ENCODE results near the gene TXLNG.
"Not testable (repeated sequence)": the region's sequence is repeated elsewhere in the genome, so short reads cannot be mapped to it uniquely, and the experiment has no call there.

TXLNG gene

GRCh38 chrX:16786139-16786790 is at the start of gene TXLNG:
Gene TXLNG (plus strand): TSS chrX:16786466. CDS start chrX:16786488, 22 bp downstream.
- H3K4me3 Mint-ChIP-seq: peak within 1 kb of the TSS; percentile 96
- peak; percentile 88 for DNase-seq
- peak; percentile 99 for ATAC-seq
- no peaks in the 10 kb centered on the region for H3K27me3 Mint-ChIP-seq
- H3K36me3 Mint-ChIP-seq (ENCODE audit: low read depth): peaks cover 14% of the 10 kb centered on the region
- no peaks in the 10 kb centered on the region for H3K9me3 Mint-ChIP-seq
- H3K4me1 Mint-ChIP-seq: peaks cover 17% of the 10 kb centered on the region
- H3K27ac Mint-ChIP-seq: peak within 1 kb of the TSS; percentile 91

GRCh38 chrX:16737024-16737423 is 49.2 kb upstream of the TXLNG start:
- H3K9me3 Mint-ChIP-seq: no peaks in the 10 kb centered on the region
- H3K36me3 Mint-ChIP-seq (ENCODE audit: low read depth): peaks cover 10% of the 10 kb centered on the region
- no peaks in the 10 kb centered on the region for H3K27me3 Mint-ChIP-seq
- DNase-seq: no peak
- ATAC-seq: no peak
- no peak overlapping the region for H3K4me3 Mint-ChIP-seq
- no peak overlapping the region for H3K27ac Mint-ChIP-seq
- H3K4me1 Mint-ChIP-seq: peaks cover 6% of the 10 kb centered on the region

- Mint-ChIP-seq H3K4me3 (no peak overlapping the region), H3K27me3 (no peaks in the 10 kb centered on the region), H3K9me3 (no peaks in the 10 kb centered on the region), H3K27ac (no peak overlapping the region), H3K36me3 (ENCODE audit: low read depth) (peaks cover 17% of the 10 kb centered on the region), H3K4me1 (no peaks in the 10 kb centered on the region)
- no peak for DNase-seq
- no peak for ATAC-seq
Observed at GRCh38 chrX:16739574-16739973, 46.7 kb upstream of the TXLNG start.

- ATAC-seq: no peak
- H3K36me3 Mint-ChIP-seq (ENCODE audit: low read depth): peaks cover 18% of the 10 kb centered on the region
- DNase-seq: no peak
- no peak overlapping the region for H3K27ac Mint-ChIP-seq
- no peaks in the 10 kb centered on the region for H3K9me3 Mint-ChIP-seq
- H3K4me3 Mint-ChIP-seq: no peak overlapping the region
- no peaks in the 10 kb centered on the region for H3K27me3 Mint-ChIP-seq
- H3K4me1 Mint-ChIP-seq: no peaks in the 10 kb centered on the region
Observed at GRCh38 chrX:16743604-16744325, 42.5 kb upstream of the TXLNG start.

- H3K4me1 Mint-ChIP-seq: no peaks in the 10 kb centered on the region
- no peak for DNase-seq
- ATAC-seq: no peak
- no peaks in the 10 kb centered on the region for H3K27me3 Mint-ChIP-seq
- H3K4me3 Mint-ChIP-seq: no peak overlapping the region
- no peak overlapping the region for H3K27ac Mint-ChIP-seq
- H3K36me3 Mint-ChIP-seq (ENCODE audit: low read depth): peaks cover 16% of the 10 kb centered on the region
- no peaks in the 10 kb centered on the region for H3K9me3 Mint-ChIP-seq
Observed at GRCh38 chrX:16745102-16745501, 41.2 kb upstream of the TXLNG start.

- H3K4me1 Mint-ChIP-seq: no peaks in the 10 kb centered on the region
- DNase-seq (no peak), ATAC-seq (no peak)
- no peaks in the 10 kb centered on the region for H3K27me3 Mint-ChIP-seq
- no peaks in the 10 kb centered on the region for H3K9me3 Mint-ChIP-seq
- H3K27ac Mint-ChIP-seq: no peak overlapping the region
- H3K4me3 Mint-ChIP-seq: no peak overlapping the region
- peaks cover 14% of the 10 kb centered on the region for H3K36me3 Mint-ChIP-seq (ENCODE audit: low read depth)
Observed at GRCh38 chrX:16745659-16746058, 40.6 kb upstream of the TXLNG start.

GRCh38 chrX:16748425-16748824 is 37.8 kb upstream of the TXLNG start:
- H3K9me3 Mint-ChIP-seq: no peaks in the 10 kb centered on the region
- ATAC-seq (no peak), DNase-seq (no peak)
- no peaks in the 10 kb centered on the region for H3K27me3 Mint-ChIP-seq
- H3K27ac Mint-ChIP-seq: no peak overlapping the region
- no peak overlapping the region for H3K4me3 Mint-ChIP-seq
- H3K4me1 Mint-ChIP-seq: no peaks in the 10 kb centered on the region
- H3K36me3 Mint-ChIP-seq (ENCODE audit: low read depth): peaks cover 15% of the 10 kb centered on the region

- H3K4me3 Mint-ChIP-seq: no peak overlapping the region
- no peaks in the 10 kb centered on the region for H3K4me1 Mint-ChIP-seq
- no peak overlapping the region for H3K27ac Mint-ChIP-seq
- ATAC-seq (no peak), DNase-seq (no peak)
- peaks cover 13% of the 10 kb centered on the region for H3K36me3 Mint-ChIP-seq (ENCODE audit: low read depth)
- H3K9me3 Mint-ChIP-seq: no peaks in the 10 kb centered on the region
- H3K27me3 Mint-ChIP-seq: no peaks in the 10 kb centered on the region
Observed at GRCh38 chrX:16750136-16750535, 36.1 kb upstream of the TXLNG start.

GRCh38 chrX:16754019-16754418 is 32.2 kb upstream of the TXLNG start:
- H3K4me3 Mint-ChIP-seq: no peak overlapping the region
- ATAC-seq: no peak
- DNase-seq: no peak
- peaks cover 21% of the 10 kb centered on the region for H3K36me3 Mint-ChIP-seq (ENCODE audit: low read depth)
- no peaks in the 10 kb centered on the region for H3K4me1 Mint-ChIP-seq
- H3K27ac Mint-ChIP-seq: no peak overlapping the region
- H3K9me3 Mint-ChIP-seq: no peaks in the 10 kb centered on the region
- no peaks in the 10 kb centered on the region for H3K27me3 Mint-ChIP-seq

GRCh38 chrX:16756724-16757123 is 29.5 kb upstream of the TXLNG start:
- Mint-ChIP-seq H3K27ac (no peak overlapping the region), H3K27me3 (no peaks in the 10 kb centered on the region), H3K36me3 (ENCODE audit: low read depth) (peaks cover 21% of the 10 kb centered on the region), H3K4me1 (no peaks in the 10 kb centered on the region), H3K9me3 (no peaks in the 10 kb centered on the region), H3K4me3 (no peak overlapping the region)
- ATAC-seq (no peak), DNase-seq (no peak)

- not testable (repeated sequence) for H3K27me3 Mint-ChIP-seq; H3K4me3 Mint-ChIP-seq; H3K36me3 Mint-ChIP-seq (ENCODE audit: low read depth); H3K9me3 Mint-ChIP-seq; DNase-seq; ATAC-seq; H3K4me1 Mint-ChIP-seq; H3K27ac Mint-ChIP-seq
Observed at GRCh38 chrX:16761500-16761899, 24.8 kb upstream of the TXLNG start.

GRCh38 chrX:16762579-16762978 is 23.7 kb upstream of the TXLNG start:
- ATAC-seq (no peak), DNase-seq (no peak)
- Mint-ChIP-seq H3K27ac (no peak overlapping the region), H3K9me3 (no peaks in the 10 kb centered on the region), H3K36me3 (ENCODE audit: low read depth) (peaks cover 2% of the 10 kb centered on the region), H3K4me1 (no peaks in the 10 kb centered on the region), H3K27me3 (no peaks in the 10 kb centered on the region), H3K4me3 (no peak overlapping the region)

- Mint-ChIP-seq H3K4me1 (no peaks in the 10 kb centered on the region), H3K27me3 (no peaks in the 10 kb centered on the region), H3K27ac (no peak overlapping the region), H3K9me3 (no peaks in the 10 kb centered on the region), H3K36me3 (ENCODE audit: low read depth) (no peaks in the 10 kb centered on the region), H3K4me3 (no peak overlapping the region)
- ATAC-seq: no peak
- DNase-seq: no peak
Observed at GRCh38 chrX:16765594-16765993, 20.7 kb upstream of the TXLNG start.

GRCh38 chrX:16770970-16771482 is 15.2 kb upstream of the TXLNG start:
- no peaks in the 10 kb centered on the region for H3K36me3 Mint-ChIP-seq (ENCODE audit: low read depth)

More at GRCh38 chrX:16770970-16771482, 15.2 kb upstream of the TXLNG start:
- Mint-ChIP-seq H3K27me3 (no peaks in the 10 kb centered on the region), H3K9me3 (no peaks in the 10 kb centered on the region), H3K4me1 (no peaks in the 10 kb centered on the region), H3K4me3 (no peak overlapping the region), H3K27ac (no peak overlapping the region)
- no peak for ATAC-seq
- no peak for DNase-seq
